IPS-18c (cell line): ENCODE measurements around the gene MBD2.
"Not testable (repeated sequence)": the region's sequence is repeated elsewhere in the genome, so short reads cannot be mapped to it uniquely, and the experiment has no call there.

Experiments
- H3K4me3 ChIP-seq: 2 replicates; pipeline ENCODE4 v1.7.0; 2013; ENCODE audit warnings: low read depth, mild to moderate bottlenecking, low read length, moderate library complexity; ENCODE audit not compliant: insufficient read depth
- H3K9me3 ChIP-seq: one replicate; pipeline ENCODE4 v1.6.1; 2013; ENCODE audit warnings: mild to moderate bottlenecking, low read length, moderate library complexity; ENCODE audit not compliant: control insufficient read depth, insufficient read depth

MBD2 gene

GRCh38 chr18:54140641-54141040 is 83.8 kb downstream of the MBD2 start:
- H3K4me3 ChIP-seq: no peak overlapping the region
- peaks cover 3% of the 10 kb centered on the region for H3K9me3 ChIP-seq

- Histone ChIP-seq H3K9me3 (peaks cover 3% of the 10 kb centered on the region), H3K4me3 (no peak overlapping the region)
These were observed 89.3 kb downstream of the MBD2 start for GRCh38 chr18:54135216-54135615.

GRCh38 chr18:54134053-54134452 is 90.4 kb downstream of the MBD2 start:
- no peaks in the 10 kb centered on the region for H3K9me3 ChIP-seq

GRCh38 chr18:54130631-54131030 is 93.8 kb downstream of the MBD2 start:
- no peaks in the 10 kb centered on the region for H3K9me3 ChIP-seq

More at GRCh38 chr18:54134053-54134452, 90.4 kb downstream of the MBD2 start:
- H3K4me3 ChIP-seq: no peak overlapping the region

GRCh38 chr18:54130177-54130576 is 94.3 kb downstream of the MBD2 start:
- Histone ChIP-seq H3K9me3 (no peaks in the 10 kb centered on the region), H3K4me3 (no peak overlapping the region)

More at GRCh38 chr18:54130631-54131030, 93.8 kb downstream of the MBD2 start:
- no peak overlapping the region for H3K4me3 ChIP-seq

GRCh38 chr18:54129448-54130067 is 94.9 kb downstream of the MBD2 start:
- Histone ChIP-seq H3K9me3 (no peaks in the 10 kb centered on the region), H3K4me3 (no peak overlapping the region)

GRCh38 chr18:54127759-54128378 is 96.6 kb downstream of the MBD2 start:
- Histone ChIP-seq H3K4me3 (no peak overlapping the region), H3K9me3 (no peaks in the 10 kb centered on the region)

- Histone ChIP-seq H3K9me3 (no peaks in the 10 kb centered on the region), H3K4me3 (no peak overlapping the region)
These were observed 99.0 kb downstream of the MBD2 start for GRCh38 chr18:54125429-54125828.

GRCh38 chr18:54123720-54124440 is 100.6 kb downstream of the MBD2 start:
- not testable (repeated sequence) for H3K9me3 ChIP-seq, H3K4me3 ChIP-seq

GRCh38 chr18:54119524-54120019 is 104.9 kb downstream of the MBD2 start:
- Histone ChIP-seq H3K4me3 (no peak overlapping the region; the same call in 1 of the 2 replicates), H3K9me3 (no peaks in the 10 kb centered on the region)

- Histone ChIP-seq H3K4me3 (no peak overlapping the region), H3K9me3 (no peaks in the 10 kb centered on the region)
These were observed 106.4 kb downstream of the MBD2 start for GRCh38 chr18:54117853-54118773.

- H3K9me3 ChIP-seq: no peaks in the 10 kb centered on the region
- no peak overlapping the region for H3K4me3 ChIP-seq
These were observed 107.8 kb downstream of the MBD2 start for GRCh38 chr18:54116541-54117257.

GRCh38 chr18:54112356-54112755 is 112.1 kb downstream of the MBD2 start:
- H3K9me3 ChIP-seq: no peaks in the 10 kb centered on the region
- H3K4me3 ChIP-seq: no peak overlapping the region

GRCh38 chr18:54109131-54109683 is 115.3 kb downstream of the MBD2 start:
- Histone ChIP-seq H3K9me3 (no peaks in the 10 kb centered on the region), H3K4me3 (no peak overlapping the region)

GRCh38 chr18:54102123-54102522 is 122.3 kb downstream of the MBD2 start:
- H3K4me3 ChIP-seq: no peak overlapping the region

More at GRCh38 chr18:54102123-54102522, 122.3 kb downstream of the MBD2 start:
- no peaks in the 10 kb centered on the region for H3K9me3 ChIP-seq
